KOPT-K1 (cell line): ENCODE results near the gene TSPEAR.

Experiments
- H3K27ac ChIP-seq: fragments of 200-600 bp; sonication (generic); 2 replicates; pipeline ENCODE4 v1.5.1; 2016; ENCODE audit warnings: antibody characterized with exemption, mild to moderate bottlenecking, low read depth, low read length; ENCODE audit not compliant: poor library complexity, severe bottlenecking
- H3K36me3 ChIP-seq: fragments of 200-600 bp; sonication (generic); 2 replicates; pipeline ENCODE4 v1.5.1; 2017; ENCODE audit warnings: antibody characterized with exemption, mild to moderate bottlenecking, low read length, moderate library complexity; ENCODE audit not compliant: insufficient read depth
- H3K9me3 ChIP-seq: fragments of 200-600 bp; sonication (generic); 2 replicates; pipeline ENCODE4 v1.5.1; 2017; ENCODE audit warnings: antibody characterized with exemption, low read length, mild to moderate bottlenecking; ENCODE audit not compliant: insufficient read depth, poor library complexity, severe bottlenecking

Gene TSPEAR

DNA sequence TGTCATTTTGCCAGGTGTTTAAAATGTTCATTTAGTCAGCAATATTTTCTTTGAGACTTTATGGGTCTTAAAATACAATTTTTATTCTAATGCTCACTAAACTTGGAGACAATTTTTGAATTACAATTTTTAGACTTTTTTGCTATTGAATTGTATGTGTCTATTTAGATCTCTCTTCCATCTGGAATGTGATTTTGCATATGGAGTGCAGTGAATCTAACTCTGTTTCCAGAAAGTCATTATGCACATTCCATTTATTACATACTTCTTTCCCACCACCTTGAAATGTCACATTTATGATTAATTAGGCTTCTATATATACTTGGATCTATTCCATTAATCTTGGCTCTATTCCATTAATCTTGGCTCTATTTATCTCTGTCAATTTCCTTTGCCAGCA, 5.6 kb upstream of the TSPEAR start:
- H3K36me3 ChIP-seq = no peaks in the 10 kb centered on the region
- no peaks in the 10 kb centered on the region for H3K9me3 ChIP-seq
- no peak overlapping the region for H3K27ac ChIP-seq

DNA sequence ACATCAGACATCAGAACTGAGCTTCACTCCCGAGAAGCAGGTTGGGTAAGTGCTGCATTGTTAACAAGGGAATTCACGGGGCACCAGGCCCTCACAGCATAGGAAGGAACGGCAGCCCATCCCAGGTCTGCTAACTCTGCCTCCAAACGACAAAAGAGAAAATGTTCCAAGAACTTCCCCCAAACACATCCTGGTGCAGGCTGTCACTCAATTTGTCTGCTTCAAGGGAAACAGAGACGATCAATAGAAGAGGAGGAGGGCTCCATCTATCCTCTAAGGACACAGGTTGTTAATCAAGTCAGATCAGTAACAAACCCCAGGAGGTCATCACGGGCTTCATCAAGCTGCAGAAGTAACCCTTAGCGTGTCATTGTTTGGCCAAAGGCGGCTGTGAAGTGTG, 3.5 kb upstream of the TSPEAR start:
- Histone ChIP-seq H3K27ac (no peak overlapping the region), H3K9me3 (no peaks in the 10 kb centered on the region), H3K36me3 (no peaks in the 10 kb centered on the region)

DNA sequence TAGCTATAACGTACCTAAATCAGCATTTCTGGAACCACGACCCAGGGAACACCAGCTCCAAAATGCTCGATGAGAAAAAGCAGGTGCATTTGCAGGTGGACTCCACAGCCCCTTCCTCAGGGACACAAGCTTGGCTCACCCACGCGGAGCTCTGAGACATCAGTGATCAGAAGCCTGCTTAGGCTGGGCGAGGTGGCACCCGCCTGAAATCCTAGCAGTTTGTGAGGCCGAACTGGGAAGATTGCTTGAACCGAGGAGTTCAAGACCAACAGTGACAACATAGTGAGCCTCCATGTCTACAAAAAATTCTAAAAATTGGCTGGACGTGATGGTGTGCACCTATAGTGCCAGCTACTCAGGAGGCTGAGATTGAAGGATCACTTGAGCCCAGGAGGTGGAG, 2.5 kb upstream of the TSPEAR start:
- no peaks in the 10 kb centered on the region for H3K9me3 ChIP-seq
- H3K36me3 ChIP-seq = no peaks in the 10 kb centered on the region
- no peak overlapping the region for H3K27ac ChIP-seq

GRCh38 chr21:44713130-44713529, 1.8 kb upstream of the TSPEAR start:
- H3K36me3 ChIP-seq = no peaks in the 10 kb centered on the region
- no peak overlapping the region for H3K27ac ChIP-seq
- H3K9me3 ChIP-seq = no peaks in the 10 kb centered on the region

- Histone ChIP-seq H3K27ac (no peak overlapping the region), H3K9me3 (no peaks in the 10 kb centered on the region), H3K36me3 (no peaks in the 10 kb centered on the region)
These were observed 1.0 kb upstream of the TSPEAR start for GRCh38 chr21:44712203-44713028.

DNA sequence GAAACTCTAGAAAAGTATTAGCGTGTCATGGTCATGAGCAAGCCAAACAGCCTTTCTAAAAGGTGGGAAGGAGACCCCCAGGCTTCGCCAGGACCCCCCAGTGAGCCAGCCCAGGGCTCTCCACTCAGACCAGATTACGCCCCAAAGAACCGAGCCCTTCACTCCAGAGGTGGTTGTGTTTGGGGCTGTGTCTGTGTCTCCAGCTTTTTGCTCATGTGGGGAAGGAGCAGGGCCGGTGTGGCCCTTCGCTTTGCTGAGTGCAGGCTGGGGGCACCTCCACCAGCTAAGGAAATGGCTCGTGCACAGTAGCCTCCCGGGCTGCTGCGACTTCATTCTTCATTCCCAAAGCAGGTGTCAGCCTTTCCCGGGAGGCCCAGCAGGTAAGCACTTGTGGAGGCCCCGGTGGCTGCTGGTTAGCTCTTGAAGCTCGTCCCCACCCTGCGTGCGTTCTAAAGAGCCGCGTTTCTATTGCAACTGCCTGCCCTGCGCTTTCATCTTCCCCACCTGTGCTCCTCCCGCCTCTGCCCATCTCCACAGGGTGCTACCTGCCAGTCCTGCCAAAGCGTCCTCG, 531 bp downstream of the TSPEAR start:
- H3K36me3 ChIP-seq = no peaks in the 10 kb centered on the region
- H3K9me3 ChIP-seq = peaks cover 11% of the 10 kb centered on the region
- H3K27ac ChIP-seq = no peak overlapping the region

DNA sequence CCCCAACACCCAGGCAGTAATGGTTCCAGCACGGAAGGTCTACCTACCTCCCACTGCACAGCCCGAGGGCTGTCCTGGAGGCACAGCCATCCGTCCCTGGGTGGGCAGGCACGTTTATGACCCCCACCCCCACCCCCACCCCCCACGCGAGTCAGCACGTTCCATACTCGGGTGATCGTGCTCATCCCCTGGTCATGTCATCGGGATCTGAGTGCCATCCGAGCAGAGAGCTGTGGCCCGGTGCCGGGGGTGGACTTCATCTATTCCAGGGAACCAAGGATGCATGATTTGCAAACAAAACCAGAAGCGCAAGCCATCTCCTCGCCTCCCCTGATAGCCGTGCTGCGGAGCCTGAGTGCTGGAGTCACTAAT, 1.1 kb downstream of the TSPEAR start:
- Histone ChIP-seq H3K36me3 (no peaks in the 10 kb centered on the region), H3K27ac (no peak overlapping the region), H3K9me3 (peaks cover 11% of the 10 kb centered on the region)

DNA sequence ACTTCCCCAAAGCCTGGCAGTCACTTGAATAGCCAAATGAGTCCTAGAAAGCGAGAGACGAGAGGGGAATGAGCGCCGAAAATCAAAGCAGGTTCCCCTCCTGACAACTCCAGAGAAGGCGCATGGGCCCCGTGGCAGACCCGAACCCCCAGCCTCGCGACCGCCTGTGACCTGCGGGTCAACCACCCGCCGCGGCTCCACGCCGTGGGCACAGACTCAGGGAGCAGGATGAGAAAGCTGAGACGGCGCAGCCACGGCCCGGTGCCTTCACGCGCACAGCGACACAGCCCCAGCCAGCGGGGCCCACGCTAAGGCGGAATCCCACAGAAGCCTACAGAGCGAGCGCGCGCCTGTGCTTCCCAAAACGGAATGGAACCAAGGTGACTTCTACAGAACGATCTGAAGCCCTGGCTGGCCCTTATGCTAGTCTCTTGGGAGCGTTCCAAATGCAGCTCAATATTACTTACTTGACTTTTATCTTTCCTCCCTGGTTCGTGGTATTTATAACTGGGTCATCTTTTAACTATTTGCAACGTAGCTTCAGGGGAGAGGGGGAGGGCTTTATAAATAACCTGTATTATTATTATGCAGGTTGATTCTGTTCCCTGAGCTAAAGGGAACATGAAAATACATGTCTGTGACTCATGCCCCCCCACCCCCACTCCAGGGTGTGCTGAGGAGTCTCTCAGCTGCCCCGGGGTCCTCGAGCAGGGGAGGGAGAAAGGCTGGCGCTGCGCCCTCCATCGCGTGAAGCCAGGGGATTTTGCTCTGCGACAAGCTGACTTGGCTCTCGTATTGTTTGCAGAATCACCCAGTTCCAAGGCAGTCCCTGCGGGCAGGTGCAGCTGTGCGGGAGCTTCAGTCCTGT, 1.7 kb downstream of the TSPEAR start:
- H3K36me3 ChIP-seq = no peaks in the 10 kb centered on the region
- no peak overlapping the region for H3K27ac ChIP-seq
- peaks cover 11% of the 10 kb centered on the region for H3K9me3 ChIP-seq

GRCh38 chr21:44708866-44709425, 2.4 kb downstream of the TSPEAR start:
- no peaks in the 10 kb centered on the region for H3K36me3 ChIP-seq
- H3K27ac ChIP-seq = no peak overlapping the region
- peaks cover 11% of the 10 kb centered on the region for H3K9me3 ChIP-seq

DNA sequence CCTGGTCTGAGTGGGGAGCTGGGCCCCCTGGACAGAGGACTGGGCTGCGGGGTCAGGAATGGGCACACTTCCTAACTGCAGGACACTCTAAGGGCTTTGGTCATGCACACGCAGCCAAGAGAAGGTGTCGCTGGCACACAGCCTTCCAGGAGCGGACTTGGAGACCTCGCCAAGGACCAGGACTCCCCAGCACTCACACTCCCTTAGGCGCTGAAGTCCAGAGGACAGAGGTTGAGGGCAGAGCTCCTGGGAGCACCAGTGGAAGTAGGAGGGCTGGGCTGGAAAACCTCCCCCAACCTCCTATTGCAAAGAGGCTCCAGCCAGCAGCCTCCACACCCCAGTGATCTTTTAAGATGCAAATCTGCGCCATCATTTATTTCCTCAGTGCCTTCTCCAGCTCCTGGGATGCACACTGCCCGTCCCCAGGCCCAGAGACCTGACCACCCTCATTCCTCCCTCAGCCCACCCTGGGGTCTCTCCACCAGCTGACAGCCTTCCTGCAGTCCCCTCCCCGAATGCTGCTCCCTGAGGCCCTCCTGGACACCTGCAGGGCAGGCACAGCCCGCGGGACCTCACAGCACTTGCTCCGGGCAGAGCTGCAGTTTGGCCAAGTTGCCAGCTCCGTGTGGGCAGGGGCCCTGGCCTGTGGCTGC, 3.0 kb downstream of the TSPEAR start:
- H3K27ac ChIP-seq = no peak overlapping the region
- H3K36me3 ChIP-seq = no peaks in the 10 kb centered on the region
- peaks cover 11% of the 10 kb centered on the region for H3K9me3 ChIP-seq

DNA sequence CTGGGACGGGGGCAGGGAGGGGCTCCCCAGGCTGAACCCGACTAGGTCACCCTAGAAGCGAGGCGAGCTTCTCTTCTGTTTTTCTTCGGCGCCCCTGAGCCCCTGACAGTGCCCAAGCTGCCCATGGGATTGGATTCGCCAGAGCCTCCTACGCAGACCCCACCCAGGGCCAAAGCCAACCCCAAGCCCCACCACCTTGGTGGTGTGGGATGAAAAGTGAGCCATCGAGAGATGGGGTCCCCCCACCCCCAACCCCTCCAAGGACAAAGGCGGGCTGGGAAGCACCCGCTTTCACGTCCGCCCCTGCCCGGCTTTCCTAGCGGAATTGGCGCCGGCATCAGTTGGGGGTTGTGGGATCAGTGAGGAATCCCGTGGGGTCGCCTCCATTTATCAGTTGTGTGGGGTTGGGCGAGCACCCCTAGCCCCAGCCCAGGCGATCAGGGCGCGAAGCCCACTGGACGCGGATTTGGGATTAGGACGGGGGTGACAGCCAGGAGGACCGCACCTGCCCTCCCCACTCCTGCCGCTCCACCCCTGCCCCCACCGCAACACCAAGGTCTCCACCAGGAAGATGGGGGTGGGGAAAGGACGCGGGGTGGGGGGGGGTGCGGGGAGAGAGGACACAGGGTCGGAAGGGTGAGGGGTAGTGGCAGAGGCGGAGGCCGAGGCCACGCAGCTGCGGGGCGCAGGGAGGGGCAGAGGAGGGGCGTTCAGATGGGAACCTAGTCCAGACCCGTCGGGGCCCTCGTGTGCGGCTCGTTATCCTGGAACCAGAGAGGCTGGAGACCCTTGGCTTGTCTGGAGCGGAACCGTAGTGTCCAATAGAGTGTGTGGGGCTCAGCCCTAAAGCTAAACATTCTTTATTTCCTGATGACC, 4.4 kb downstream of the TSPEAR start:
- H3K27ac ChIP-seq = no peak overlapping the region
- peaks cover 11% of the 10 kb centered on the region for H3K9me3 ChIP-seq
- H3K36me3 ChIP-seq = no peaks in the 10 kb centered on the region

DNA sequence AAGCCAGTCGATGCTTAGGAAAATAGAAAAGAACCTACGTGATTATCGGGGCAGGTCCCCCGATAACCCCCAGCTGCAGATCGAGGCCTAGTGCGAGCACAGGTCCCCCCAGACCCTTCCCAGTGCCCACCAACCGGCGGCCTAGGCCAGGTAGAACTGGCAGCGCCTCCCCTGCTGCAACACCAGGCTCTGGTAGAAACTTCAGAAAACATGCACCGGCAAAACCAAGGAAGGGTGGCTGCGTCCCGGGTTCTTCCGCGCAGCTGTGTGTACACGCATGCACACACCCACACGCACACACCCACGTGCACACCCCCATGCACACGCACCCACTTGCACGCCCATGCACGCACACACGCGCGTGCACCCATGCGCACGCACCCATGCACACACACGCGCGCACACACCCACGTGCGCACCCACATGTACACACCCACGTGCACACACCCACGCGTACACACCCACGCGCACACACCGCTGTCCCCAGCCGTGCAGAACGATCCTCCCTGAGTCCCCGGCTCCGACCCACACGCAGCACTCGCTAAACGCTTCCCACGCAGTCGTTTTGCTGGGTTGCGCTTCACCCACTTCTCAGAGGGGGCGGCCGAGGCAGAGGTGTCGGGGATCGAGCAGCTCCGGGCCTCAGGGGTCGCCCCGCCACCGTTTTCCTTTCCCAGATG, 5.2 kb downstream of the TSPEAR start:
- Histone ChIP-seq H3K27ac (no peak overlapping the region), H3K36me3 (no peaks in the 10 kb centered on the region), H3K9me3 (peaks cover 11% of the 10 kb centered on the region)

- H3K27ac ChIP-seq = no peak overlapping the region
- H3K9me3 ChIP-seq = peaks cover 11% of the 10 kb centered on the region
- no peaks in the 10 kb centered on the region for H3K36me3 ChIP-seq
These were observed 6.8 kb downstream of the TSPEAR start for GRCh38 chr21:44704636-44705001.
